Neural cell (in vitro differentiated cells): ENCODE measurements around the gene STK38.

Experiments
- MXI1 ChIP-seq: fragments of 450-650 bp; conservative IDR thresholded peaks from 2 replicates; pipeline ENCODE4 v1.6.1; 2014; ENCODE audit warnings: antibody characterized with exemption, mild to moderate bottlenecking; ENCODE audit not compliant: poor library complexity, severe bottlenecking
- POLR2AphosphoS5 ChIP-seq: IDR thresholded peaks from 2 replicates; pipeline ENCODE4 v1.6.1; 2012
- SMC3 ChIP-seq: fragments of 450-650 bp; conservative IDR thresholded peaks from 2 replicates; pipeline ENCODE4 v1.6.1; 2014; ENCODE audit warnings: antibody characterized with exemption, mild to moderate bottlenecking, moderate library complexity; ENCODE audit not compliant: poor library complexity
- TF ChIP-seq, protein P1 (sequence below): fragments of 450-650 bp; IDR thresholded peaks from 2 replicates; pipeline ENCODE4 v1.5.1; 2014; ENCODE audit warnings: antibody characterized with exemption, mild to moderate bottlenecking, moderate library complexity; ENCODE audit not compliant: poor library complexity, severe bottlenecking

GRCh38 chr6:36578030-36578429 lies 30.8 kb upstream of the STK38 start:
- TF ChIP-seq POLR2AphosphoS5 (no peak), SMC3 (no peak), MXI1 (no peak)
- TF ChIP-seq, protein P1, sequence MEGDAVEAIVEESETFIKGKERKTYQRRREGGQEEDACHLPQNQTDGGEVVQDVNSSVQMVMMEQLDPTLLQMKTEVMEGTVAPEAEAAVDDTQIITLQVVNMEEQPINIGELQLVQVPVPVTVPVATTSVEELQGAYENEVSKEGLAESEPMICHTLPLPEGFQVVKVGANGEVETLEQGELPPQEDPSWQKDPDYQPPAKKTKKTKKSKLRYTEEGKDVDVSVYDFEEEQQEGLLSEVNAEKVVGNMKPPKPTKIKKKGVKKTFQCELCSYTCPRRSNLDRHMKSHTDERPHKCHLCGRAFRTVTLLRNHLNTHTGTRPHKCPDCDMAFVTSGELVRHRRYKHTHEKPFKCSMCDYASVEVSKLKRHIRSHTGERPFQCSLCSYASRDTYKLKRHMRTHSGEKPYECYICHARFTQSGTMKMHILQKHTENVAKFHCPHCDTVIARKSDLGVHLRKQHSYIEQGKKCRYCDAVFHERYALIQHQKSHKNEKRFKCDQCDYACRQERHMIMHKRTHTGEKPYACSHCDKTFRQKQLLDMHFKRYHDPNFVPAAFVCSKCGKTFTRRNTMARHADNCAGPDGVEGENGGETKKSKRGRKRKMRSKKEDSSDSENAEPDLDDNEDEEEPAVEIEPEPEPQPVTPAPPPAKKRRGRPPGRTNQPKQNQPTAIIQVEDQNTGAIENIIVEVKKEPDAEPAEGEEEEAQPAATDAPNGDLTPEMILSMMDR = no peak
